ENCODE results near the gene ZNF628.

GRCh38 chr19:55460670-55461258 lies 15.7 kb upstream of the ZNF628 start:
- TF ChIP-seq CTCF (IDR thresholded peaks at IDR 0.05 in 4 of 5, conservative IDR thresholded peaks at IDR 0.05 in 1 of 5) (no peak), POLR2A (IDR thresholded peaks at IDR 0.05) (no peak)

Measured in gastrocnemius medialis (tissue), 4 donors.